Ishikawa (cell line): ENCODE results near the gene CDC42EP4.

ENCODE experiments used
- EP300 ChIP-seq: IDR thresholded peaks from 2 replicates; pipeline ENCODE4 v1.6.1; 2012; ENCODE audit warnings: borderline replicate concordance
- MAX ChIP-seq: IDR thresholded peaks from 2 replicates; pipeline ENCODE4 v1.6.1; 2012
- REST ChIP-seq: IDR thresholded peaks from 2 replicates; pipeline ENCODE4 v1.6.1; 2012; ENCODE audit warnings: low read depth, mild to moderate bottlenecking
- TAF1 ChIP-seq: IDR thresholded peaks from 2 replicates; pipeline ENCODE4 v1.6.1; 2012; ENCODE audit warnings: low read depth, mild to moderate bottlenecking

GRCh38 chr17:73278465-73279453, 33.0 kb downstream of the CDC42EP4 start:
- TF ChIP-seq REST (no peak), MAX (no peak), TAF1 (no peak), EP300 (no peak)
